ENCODE measurements around the gene SDE2. TPM values are rescaled to one million over a fixed set of nuclear protein-coding genes. Genes with fewer than 3 reads are reported as not detected.
"Not testable (repeated sequence)": the region's sequence is repeated elsewhere in the genome, so short reads cannot be mapped to it uniquely, and the experiment has no call there.

Gene SDE2
- total RNA-seq, 4 donors from 2014 or later = 26.2 to 32.7 (median 30.9) TPM

- WGBS, 2 donors = 46 to 66% methylated on average over 6 of the region's 6 CpGs
- H3K4me3 ChIP-seq (ENCODE audit: low read depth, poor library complexity, severe bottlenecking) = no peak within 1 kb of the TSS
- intact Hi-C loops (cut with DNase I; ENCODE audit: low total_unique reads) = no loop called here
- DNase-seq (ENCODE audit: low spot score in 2 of 2) = no peak
- TF ChIP-seq POLR2A (IDR thresholded peaks at IDR 0.05) = no peak
- TF ChIP-seq, protein P1, sequence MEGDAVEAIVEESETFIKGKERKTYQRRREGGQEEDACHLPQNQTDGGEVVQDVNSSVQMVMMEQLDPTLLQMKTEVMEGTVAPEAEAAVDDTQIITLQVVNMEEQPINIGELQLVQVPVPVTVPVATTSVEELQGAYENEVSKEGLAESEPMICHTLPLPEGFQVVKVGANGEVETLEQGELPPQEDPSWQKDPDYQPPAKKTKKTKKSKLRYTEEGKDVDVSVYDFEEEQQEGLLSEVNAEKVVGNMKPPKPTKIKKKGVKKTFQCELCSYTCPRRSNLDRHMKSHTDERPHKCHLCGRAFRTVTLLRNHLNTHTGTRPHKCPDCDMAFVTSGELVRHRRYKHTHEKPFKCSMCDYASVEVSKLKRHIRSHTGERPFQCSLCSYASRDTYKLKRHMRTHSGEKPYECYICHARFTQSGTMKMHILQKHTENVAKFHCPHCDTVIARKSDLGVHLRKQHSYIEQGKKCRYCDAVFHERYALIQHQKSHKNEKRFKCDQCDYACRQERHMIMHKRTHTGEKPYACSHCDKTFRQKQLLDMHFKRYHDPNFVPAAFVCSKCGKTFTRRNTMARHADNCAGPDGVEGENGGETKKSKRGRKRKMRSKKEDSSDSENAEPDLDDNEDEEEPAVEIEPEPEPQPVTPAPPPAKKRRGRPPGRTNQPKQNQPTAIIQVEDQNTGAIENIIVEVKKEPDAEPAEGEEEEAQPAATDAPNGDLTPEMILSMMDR (IDR thresholded peaks at IDR 0.05) = no peak
These were observed 57.8 kb downstream of the SDE2 start, which contains the start of gene LEFTY2 for GRCh38 chr1:225941187-225941941. LEFTY2 (minus strand) TSS chr1:225941220; CDS start chr1:225941140, 80 bp downstream.

- DNase-seq (ENCODE audit: low spot score in 2 of 2) = no peak
- WGBS, 2 donors = 76 to 80% methylated on average over 10 to 19 of the region's 25 CpGs
- no peak for TF ChIP-seq POLR2A (IDR thresholded peaks at IDR 0.05)
- TF ChIP-seq, protein P1 (IDR thresholded peaks at IDR 0.05) = no peak
- no peak overlapping the region for H3K4me3 ChIP-seq (ENCODE audit: low read depth, poor library complexity, severe bottlenecking)
- intact Hi-C loops (cut with DNase I; ENCODE audit: low total_unique reads) = no loop called here
These were observed 58.6 kb downstream of the SDE2 start for GRCh38 chr1:225940385-225941151.

- DNase-seq (ENCODE audit: low spot score in 2 of 2); H3K4me3 ChIP-seq (ENCODE audit: low read depth, poor library complexity, severe bottlenecking); intact Hi-C loops (cut with DNase I; ENCODE audit: low total_unique reads): not testable (repeated sequence)
- WGBS, 2 donors = 92 to 100% methylated on average over 1 of the region's 8 CpGs
These were observed 59.2 kb downstream of the SDE2 start for GRCh38 chr1:225939939-225940310.

DNA sequence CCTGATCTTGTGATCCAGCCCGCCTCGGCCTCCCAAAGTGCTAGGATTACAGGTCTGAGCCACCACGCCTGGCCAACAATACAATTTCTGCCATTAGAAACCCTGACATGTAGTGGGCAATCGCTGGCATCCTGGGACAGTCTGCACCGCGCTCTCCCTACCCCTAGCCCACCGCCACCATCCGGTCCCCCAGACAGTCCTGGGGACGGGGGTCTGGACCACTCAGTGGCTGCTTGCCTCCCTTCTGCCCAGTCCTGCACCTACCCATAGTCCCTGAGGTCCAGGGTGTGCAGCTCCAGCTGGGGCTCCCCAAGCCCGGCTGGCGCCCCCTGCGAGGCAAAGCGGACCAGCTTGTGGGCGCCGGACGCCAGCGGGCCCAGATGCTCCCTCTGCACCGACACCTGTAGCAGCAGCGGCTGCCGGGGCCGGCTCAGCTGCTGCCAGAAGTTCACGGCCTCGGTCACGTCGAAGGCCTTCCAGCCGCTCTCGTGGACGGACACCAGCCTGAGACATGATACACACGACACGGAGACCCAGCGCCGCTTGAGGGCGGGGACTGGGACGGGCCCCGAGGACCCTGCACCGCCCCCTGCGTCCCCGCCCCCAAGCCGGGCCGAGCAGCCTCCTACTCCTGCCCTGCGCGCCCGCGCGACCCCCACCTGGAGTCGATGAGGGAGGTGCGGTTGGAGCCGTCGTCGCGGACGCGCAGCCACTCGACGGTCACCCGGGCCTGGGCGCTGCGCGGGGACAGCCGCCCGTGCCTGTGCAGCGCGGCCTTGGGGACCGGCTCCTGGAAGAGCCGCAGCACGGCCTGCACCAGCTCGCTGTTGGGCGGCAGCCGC, 59.8 kb downstream of the SDE2 start:
- DNase-seq (ENCODE audit: low spot score in 2 of 2); H3K4me3 ChIP-seq (ENCODE audit: low read depth, poor library complexity, severe bottlenecking); intact Hi-C loops (cut with DNase I; ENCODE audit: low total_unique reads): not testable (repeated sequence)
- 59 to 90% methylated on average over 10 to 27 of the region's 69 CpGs for WGBS, 2 donors

DNA sequence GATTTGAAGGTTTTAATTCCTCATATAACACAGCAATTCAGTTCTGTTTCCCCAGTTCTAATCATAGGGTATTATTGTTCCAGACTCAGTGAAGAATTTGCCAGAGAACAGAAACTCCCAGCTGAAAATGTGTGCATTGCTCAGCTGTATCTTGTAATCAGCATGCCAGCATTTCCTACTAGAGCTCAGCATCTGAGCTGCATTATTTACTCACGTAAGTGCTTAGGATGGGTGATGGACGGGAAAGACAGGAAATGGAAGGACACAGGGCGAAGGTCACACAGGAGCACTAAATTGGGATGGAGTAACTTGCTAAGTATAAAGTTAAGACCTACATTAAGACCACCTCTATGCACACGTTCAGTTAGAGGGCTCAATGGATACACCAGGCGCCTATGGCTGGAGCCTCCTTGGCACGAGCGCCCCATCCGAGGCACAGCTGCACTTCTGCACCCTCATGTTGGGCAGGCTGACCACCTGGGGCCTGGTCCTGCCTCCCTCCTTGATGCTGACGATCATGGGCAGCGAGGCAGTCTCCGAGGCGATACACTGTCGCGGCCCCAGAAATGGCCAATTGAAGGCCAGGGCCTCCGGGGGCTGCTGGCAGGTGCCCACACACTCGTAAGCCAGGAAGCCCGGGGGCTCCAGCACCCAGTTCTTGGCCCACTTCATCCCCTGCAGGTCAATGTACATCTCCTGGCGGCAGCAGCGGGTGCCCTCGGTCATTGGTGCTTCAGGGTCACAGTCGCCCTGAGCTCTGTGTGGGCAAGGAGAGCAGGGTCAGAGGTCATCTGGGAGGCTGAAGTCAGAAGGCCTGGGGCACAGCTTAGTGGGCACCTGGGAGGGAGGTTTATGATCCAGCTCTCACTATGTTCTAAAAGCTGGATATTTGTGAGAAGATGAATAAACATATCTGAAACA, 61.8 kb downstream of the SDE2 start:
- 91 to 96% methylated on average over 21 of the region's 21 CpGs for WGBS, 2 donors
- H3K4me3 ChIP-seq (ENCODE audit: low read depth, poor library complexity, severe bottlenecking) = no peak overlapping the region
- intact Hi-C loops (cut with DNase I; ENCODE audit: low total_unique reads) = no loop called here
- DNase-seq (ENCODE audit: low spot score in 2 of 2) = no peak
- TF ChIP-seq, protein P1 (IDR thresholded peaks at IDR 0.05) = no peak
- no peak for TF ChIP-seq POLR2A (IDR thresholded peaks at IDR 0.05)

DNA sequence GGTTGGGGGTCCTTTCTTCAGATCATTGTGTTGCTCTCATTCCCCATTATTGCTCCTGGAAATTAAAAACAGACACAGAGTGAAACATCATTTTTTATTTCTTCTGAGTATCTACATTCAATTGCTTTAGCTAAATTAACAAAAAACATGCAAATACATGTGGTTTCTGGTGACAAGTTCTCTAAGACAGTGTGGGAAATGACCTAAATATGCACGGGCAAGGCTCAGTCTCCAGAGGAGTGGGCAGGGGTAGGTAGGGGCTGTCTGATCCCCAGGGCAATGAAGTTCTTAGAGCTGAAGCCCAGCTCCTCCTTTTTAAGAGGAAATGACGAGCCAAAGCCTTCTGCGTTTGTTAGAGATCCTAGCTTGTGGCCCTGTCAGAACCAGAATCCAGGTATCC, 62.6 kb downstream of the SDE2 start:
- no peak for DNase-seq (ENCODE audit: low spot score in 2 of 2)
- TF ChIP-seq, protein P1 (IDR thresholded peaks at IDR 0.05) = no peak
- TF ChIP-seq POLR2A (IDR thresholded peaks at IDR 0.05) = no peak
- intact Hi-C loops (cut with DNase I; ENCODE audit: low total_unique reads) = no loop called here
- no peak overlapping the region for H3K4me3 ChIP-seq (ENCODE audit: low read depth, poor library complexity, severe bottlenecking)
- WGBS, 2 donors = 54 to 60% methylated on average over 3 of the region's 3 CpGs

DNA sequence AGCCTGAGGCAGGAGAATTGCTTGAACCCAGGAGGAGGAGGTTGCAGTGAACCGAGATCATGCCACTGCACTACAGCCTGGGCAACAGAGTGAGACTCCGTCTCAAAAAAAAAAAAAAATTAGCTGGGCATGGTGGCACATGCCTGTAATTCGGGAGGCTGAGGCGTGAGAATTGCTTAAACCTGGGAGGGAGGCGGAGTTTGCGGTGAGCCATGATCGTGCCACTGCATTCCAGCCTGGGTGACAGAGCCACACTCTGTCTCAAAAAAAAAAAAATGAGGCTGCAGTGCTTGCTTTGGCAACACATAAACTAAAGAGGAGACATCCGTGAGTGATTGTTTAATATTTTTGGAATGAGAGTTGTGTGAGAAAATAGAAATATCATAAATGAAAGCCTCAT, 63.1 kb downstream of the SDE2 start:
- DNase-seq (ENCODE audit: low spot score in 2 of 2); intact Hi-C loops (cut with DNase I; ENCODE audit: low total_unique reads); H3K4me3 ChIP-seq (ENCODE audit: low read depth, poor library complexity, severe bottlenecking): not testable (repeated sequence)
- 51 to 61% methylated on average over 8 of the region's 8 CpGs for WGBS, 2 donors
